Tibial nerve (tissue), 4 donors: Measurements from ENCODE around the gene ITM2A. TPM values are rescaled to one million over a fixed set of nuclear protein-coding genes. Genes with fewer than 3 reads are reported as not detected.

Source experiments
- DNase-seq, 2 donors: peaks; one replicate each; pipeline ENCODE4 v3.0.0-alpha.2; 2019; ENCODE audit warnings: low spot score in 2 of 2
- H3K27ac ChIP-seq, 4 donors: fragments of 200-600 bp; sonication (generic) in 3 of 4; one replicate each; pipeline ENCODE4 v1.5.1; 2017 to 2019; ENCODE audit warnings: mild to moderate bottlenecking in 1 of 4
- H3K27me3 ChIP-seq, 2 donors: fragments of 200-600 bp; sonication (generic) in 1 of 2; one replicate each; pipeline versions ENCODE4 v1.5.1 to v1.6.0; 2017 to 2019
- H3K36me3 ChIP-seq, 3 donors: fragments of 200-600 bp; sonication (generic); one replicate each; pipeline ENCODE4 v1.5.1; 2018 to 2019
- H3K4me1 ChIP-seq, 4 donors: fragments of 200-600 bp; sonication (generic) in 3 of 4; one replicate each; pipeline ENCODE4 v1.5.1; 2017 to 2019
- H3K4me3 ChIP-seq, 4 donors: fragments of 200-600 bp; sonication (generic) in 3 of 4; one replicate each; pipeline ENCODE4 v1.5.1; 2017 to 2019; ENCODE audit warnings: mild to moderate bottlenecking in 1 of 4, moderate library complexity in 1 of 4
- H3K9me3 ChIP-seq, 4 donors: fragments of 200-600 bp; sonication (generic) in 3 of 4; one replicate each; pipeline ENCODE4 v1.5.1; 2017 to 2019
- EP300 ChIP-seq, 2 donors: sonication (generic); formaldehyde crosslinking; IDR thresholded peaks; one replicate each; pipeline ENCODE4 v1.6.1; 2017; ENCODE audit warnings: antibody characterized with exemption in 2 of 2, mild to moderate bottlenecking in 1 of 2
- POLR2A ChIP-seq, 2 donors: fragments of 450-650 bp; IDR thresholded peaks; one replicate each; pipeline ENCODE4 v1.6.1; 2017; ENCODE audit warnings: antibody characterized with exemption in 2 of 2, mild to moderate bottlenecking in 2 of 2, moderate library complexity in 2 of 2
- WGBS, 2 donors: methylation state at CpG; one replicate each; pipeline ENCODE4 v1.1.5; 2018; 5-methylcytosine and 5-hydroxymethylcytosine counted together
- total RNA-seq, 4 donors: library from RNA; depleted of rRNA; stranded (reverse); fragments of >200 nt; gene quantifications; one replicate each; pipeline ENCODE4 v1.1.0, GENCODE V29; 2016
- TF ChIP-seq, protein P1 (sequence below), 5 experiments: fragments of 200-600 bp in 3 of 5; fragments of 450-650 bp in 2 of 5; sonication (generic) in 3 of 5; IDR thresholded peaks; one replicate each; pipeline ENCODE4 v1.5.1; 2016 to 2019; ENCODE audit warnings: antibody characterized with exemption in 5 of 5, mild to moderate bottlenecking in 3 of 5, moderate library complexity in 2 of 5

Gene ITM2A
- total RNA-seq, 4 donors from 2014 or later: 35.4 to 152 (median 65.7) TPM

DNA sequence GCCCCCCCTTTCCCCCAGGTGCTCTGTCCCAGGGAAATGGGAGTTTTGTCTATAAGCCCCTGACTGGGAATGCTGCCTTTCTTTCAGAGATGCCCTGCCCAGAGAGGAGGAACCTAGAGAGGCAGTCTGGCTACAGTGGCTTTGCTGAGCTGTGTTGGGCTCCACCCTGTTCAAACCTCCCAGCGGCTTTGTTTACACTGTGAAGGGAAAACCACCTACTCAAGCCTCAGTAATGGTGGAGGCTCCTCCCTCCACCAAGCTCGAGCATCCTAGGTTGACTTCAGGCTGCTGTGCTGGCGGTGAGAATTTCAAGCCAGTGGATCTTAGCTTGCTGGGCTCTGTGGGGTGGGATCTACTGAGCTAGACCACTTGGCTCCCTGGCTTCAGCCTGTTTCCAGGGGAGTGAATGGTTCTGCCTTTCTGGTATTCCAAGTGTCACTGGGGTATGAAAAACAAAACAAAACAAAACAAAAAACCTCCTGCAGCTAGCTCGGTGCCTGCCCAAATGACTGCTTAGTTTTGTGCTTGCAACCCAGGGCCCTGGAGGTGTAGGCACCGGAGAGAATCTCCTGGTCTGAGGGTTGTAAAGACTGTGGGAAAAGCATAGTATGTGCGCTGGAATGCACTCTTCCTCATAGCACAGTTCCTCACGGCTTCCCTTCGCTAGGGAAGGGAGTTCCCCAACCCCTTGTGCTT is 41.7 kb downstream of the ITM2A start:
- no peak for DNase-seq
- no peaks in the 10 kb centered on the region for H3K9me3 ChIP-seq

More for the DNA sequence above, 41.7 kb downstream of the ITM2A start:
- Histone ChIP-seq H3K4me3 (no peak overlapping the region), H3K4me1 (no peaks in the 10 kb centered on the region), H3K27me3 (no peaks in the 10 kb centered on the region), H3K36me3 (no peaks in the 10 kb centered on the region), H3K27ac (no peak overlapping the region)
- TF ChIP-seq, protein P1, sequence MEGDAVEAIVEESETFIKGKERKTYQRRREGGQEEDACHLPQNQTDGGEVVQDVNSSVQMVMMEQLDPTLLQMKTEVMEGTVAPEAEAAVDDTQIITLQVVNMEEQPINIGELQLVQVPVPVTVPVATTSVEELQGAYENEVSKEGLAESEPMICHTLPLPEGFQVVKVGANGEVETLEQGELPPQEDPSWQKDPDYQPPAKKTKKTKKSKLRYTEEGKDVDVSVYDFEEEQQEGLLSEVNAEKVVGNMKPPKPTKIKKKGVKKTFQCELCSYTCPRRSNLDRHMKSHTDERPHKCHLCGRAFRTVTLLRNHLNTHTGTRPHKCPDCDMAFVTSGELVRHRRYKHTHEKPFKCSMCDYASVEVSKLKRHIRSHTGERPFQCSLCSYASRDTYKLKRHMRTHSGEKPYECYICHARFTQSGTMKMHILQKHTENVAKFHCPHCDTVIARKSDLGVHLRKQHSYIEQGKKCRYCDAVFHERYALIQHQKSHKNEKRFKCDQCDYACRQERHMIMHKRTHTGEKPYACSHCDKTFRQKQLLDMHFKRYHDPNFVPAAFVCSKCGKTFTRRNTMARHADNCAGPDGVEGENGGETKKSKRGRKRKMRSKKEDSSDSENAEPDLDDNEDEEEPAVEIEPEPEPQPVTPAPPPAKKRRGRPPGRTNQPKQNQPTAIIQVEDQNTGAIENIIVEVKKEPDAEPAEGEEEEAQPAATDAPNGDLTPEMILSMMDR (IDR thresholded peaks at IDR 0.05): no peak
- TF ChIP-seq POLR2A (IDR thresholded peaks at IDR 0.05) (no peak), EP300 (IDR thresholded peaks at IDR 0.05) (no peak)
- 44 to 52% methylated on average over 2 to 8 of the region's 8 CpGs for WGBS, 2 donors

Other genes with a start within 250 kb of the ITM2A start
- 1 to 10 TPM in 1 of 4 donors, under 1 TPM in 2, not detected in 1; 0.21 to 2.9 (median 0.90) TPM for gene GPR174, start 222.6 kb downstream of the ITM2A start, total RNA-seq